OCI-LY7 (cell line): Measurements from ENCODE around the gene RNGTT.

ENCODE experiments used
- EZH2phosphoT487 ChIP-seq: fragments of 200-600 bp; sonication (generic); IDR thresholded peaks from 2 replicates; pipeline ENCODE4 v1.6.1; 2018; ENCODE audit warnings: low read depth, borderline replicate concordance, mild to moderate bottlenecking, mixed run types, antibody characterized with exemption, low read length, moderate library complexity, mixed read lengths
- TF ChIP-seq, protein P1 (sequence below): fragments of 200-600 bp; sonication (generic); conservative IDR thresholded peaks from 2 replicates; pipeline ENCODE4 v1.5.1; 2014; ENCODE audit warnings: mild to moderate bottlenecking, antibody characterized with exemption, low read length, moderate library complexity, mixed read lengths

GRCh38 chr6:88916615-88917208 is 46.7 kb downstream of the RNGTT start:
- TF ChIP-seq, protein P1, sequence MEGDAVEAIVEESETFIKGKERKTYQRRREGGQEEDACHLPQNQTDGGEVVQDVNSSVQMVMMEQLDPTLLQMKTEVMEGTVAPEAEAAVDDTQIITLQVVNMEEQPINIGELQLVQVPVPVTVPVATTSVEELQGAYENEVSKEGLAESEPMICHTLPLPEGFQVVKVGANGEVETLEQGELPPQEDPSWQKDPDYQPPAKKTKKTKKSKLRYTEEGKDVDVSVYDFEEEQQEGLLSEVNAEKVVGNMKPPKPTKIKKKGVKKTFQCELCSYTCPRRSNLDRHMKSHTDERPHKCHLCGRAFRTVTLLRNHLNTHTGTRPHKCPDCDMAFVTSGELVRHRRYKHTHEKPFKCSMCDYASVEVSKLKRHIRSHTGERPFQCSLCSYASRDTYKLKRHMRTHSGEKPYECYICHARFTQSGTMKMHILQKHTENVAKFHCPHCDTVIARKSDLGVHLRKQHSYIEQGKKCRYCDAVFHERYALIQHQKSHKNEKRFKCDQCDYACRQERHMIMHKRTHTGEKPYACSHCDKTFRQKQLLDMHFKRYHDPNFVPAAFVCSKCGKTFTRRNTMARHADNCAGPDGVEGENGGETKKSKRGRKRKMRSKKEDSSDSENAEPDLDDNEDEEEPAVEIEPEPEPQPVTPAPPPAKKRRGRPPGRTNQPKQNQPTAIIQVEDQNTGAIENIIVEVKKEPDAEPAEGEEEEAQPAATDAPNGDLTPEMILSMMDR = no peak
- no peak for TF ChIP-seq EZH2phosphoT487
